ENCODE measurements around the gene PITX1. TPM values are rescaled to one million over a fixed set of nuclear protein-coding genes. Genes with fewer than 3 reads are reported as not detected.
"Not testable (repeated sequence)": the region's sequence is repeated elsewhere in the genome, so short reads cannot be mapped to it uniquely, and the experiment has no call there.

PITX1 gene
- total RNA-seq, 2 donors from 2014 or later, result 1.3 to 2.4 TPM

DNA sequence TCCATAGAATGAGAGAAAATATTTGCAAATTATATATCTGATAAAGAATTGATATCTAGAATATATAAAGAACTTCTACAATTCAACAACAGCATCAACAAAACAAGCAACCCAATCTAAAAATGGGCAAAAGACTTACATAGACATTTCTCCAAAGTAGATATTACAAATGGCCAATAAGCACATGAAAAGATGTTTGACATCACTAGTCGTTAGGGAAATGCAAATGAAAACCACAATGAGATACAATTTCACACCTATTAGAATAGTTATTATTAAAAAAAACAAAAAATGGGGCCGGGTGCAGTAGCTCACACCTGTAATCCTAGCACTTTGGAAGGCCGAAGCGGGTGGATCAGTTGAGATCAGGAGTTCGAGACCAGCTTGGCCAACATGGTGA, 41.9 kb downstream of the PITX1 start:
- no peak overlapping the region for H3K27ac ChIP-seq (ENCODE audit: low read depth, low read length)
- H3K9me3 Mint-ChIP-seq, result peaks cover 18% of the 10 kb centered on the region
- 94 to 96% methylated on average over 4 to 5 of the region's 5 CpGs for WGBS, 2 experiments (ENCODE audit: insufficient coverage in 1 of 2, insufficient read length in 1 of 2)
- H3K27me3 Mint-ChIP-seq (ENCODE audit: insufficient read depth), result no peaks in the 10 kb centered on the region
- H3K27me3 ChIP-seq (ENCODE audit: control insufficient read depth, insufficient read depth, low read length, poor library complexity, severe bottlenecking), result no peaks in the 10 kb centered on the region
- TF ChIP-seq, protein P1, sequence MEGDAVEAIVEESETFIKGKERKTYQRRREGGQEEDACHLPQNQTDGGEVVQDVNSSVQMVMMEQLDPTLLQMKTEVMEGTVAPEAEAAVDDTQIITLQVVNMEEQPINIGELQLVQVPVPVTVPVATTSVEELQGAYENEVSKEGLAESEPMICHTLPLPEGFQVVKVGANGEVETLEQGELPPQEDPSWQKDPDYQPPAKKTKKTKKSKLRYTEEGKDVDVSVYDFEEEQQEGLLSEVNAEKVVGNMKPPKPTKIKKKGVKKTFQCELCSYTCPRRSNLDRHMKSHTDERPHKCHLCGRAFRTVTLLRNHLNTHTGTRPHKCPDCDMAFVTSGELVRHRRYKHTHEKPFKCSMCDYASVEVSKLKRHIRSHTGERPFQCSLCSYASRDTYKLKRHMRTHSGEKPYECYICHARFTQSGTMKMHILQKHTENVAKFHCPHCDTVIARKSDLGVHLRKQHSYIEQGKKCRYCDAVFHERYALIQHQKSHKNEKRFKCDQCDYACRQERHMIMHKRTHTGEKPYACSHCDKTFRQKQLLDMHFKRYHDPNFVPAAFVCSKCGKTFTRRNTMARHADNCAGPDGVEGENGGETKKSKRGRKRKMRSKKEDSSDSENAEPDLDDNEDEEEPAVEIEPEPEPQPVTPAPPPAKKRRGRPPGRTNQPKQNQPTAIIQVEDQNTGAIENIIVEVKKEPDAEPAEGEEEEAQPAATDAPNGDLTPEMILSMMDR (conservative IDR thresholded peaks at IDR 0.05), result no peak
- H3K36me3 Mint-ChIP-seq (ENCODE audit: low read depth), result peaks cover 9% of the 10 kb centered on the region
- no peak overlapping the region for H3K4me3 Mint-ChIP-seq
- H3K36me3 ChIP-seq (ENCODE audit: control insufficient read depth, insufficient read depth, low read length), result no peaks in the 10 kb centered on the region
- no peak overlapping the region for H3K9ac ChIP-seq (ENCODE audit: extremely low read depth, low read length, poor library complexity, severe bottlenecking)
- peaks cover 28% of the 10 kb centered on the region for H3K9me3 ChIP-seq (ENCODE audit: control insufficient read depth, low read length)
- DNase-seq, result no peak
- peaks cover 13% of the 10 kb centered on the region for H3K4me1 ChIP-seq (ENCODE audit: control insufficient read depth, insufficient read depth, low read length)
- H3K4me3 ChIP-seq (ENCODE audit: low read length), result no peak overlapping the region
- peaks cover 42% of the 10 kb centered on the region for H3K4me1 Mint-ChIP-seq
- no peak overlapping the region for H3K27ac Mint-ChIP-seq

DNA sequence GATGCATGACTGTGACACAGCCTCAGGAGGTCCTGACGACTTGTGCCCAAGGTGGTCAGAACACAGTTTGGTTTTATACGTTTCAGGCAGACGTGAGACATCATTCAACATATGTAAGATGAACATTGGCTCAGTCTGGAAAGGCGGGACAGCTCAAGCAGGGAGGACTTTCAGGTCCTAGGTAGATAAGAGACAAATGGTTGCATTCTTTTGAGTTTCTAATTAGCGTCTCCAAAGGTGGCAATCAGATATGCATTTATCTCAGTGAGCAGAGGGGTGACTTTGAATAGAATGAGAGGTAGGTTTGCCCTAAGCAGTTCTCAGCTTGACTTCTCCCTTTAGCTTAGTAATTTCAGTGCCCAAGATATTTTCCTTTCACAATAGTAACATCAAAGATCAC, 43.8 kb downstream of the PITX1 start:
- H3K27ac Mint-ChIP-seq, result peak overlapping the region; percentile 67
- not testable (repeated sequence) for H3K27me3 ChIP-seq (ENCODE audit: control insufficient read depth, insufficient read depth, low read length, poor library complexity, severe bottlenecking); H3K9ac ChIP-seq (ENCODE audit: extremely low read depth, low read length, poor library complexity, severe bottlenecking); H3K27ac ChIP-seq (ENCODE audit: low read depth, low read length); H3K36me3 Mint-ChIP-seq (ENCODE audit: low read depth); H3K36me3 ChIP-seq (ENCODE audit: control insufficient read depth, insufficient read depth, low read length); DNase-seq; H3K27me3 Mint-ChIP-seq (ENCODE audit: insufficient read depth)
- peaks cover 13% of the 10 kb centered on the region for H3K4me1 ChIP-seq (ENCODE audit: control insufficient read depth, insufficient read depth, low read length)
- peaks cover 35% of the 10 kb centered on the region for H3K9me3 ChIP-seq (ENCODE audit: control insufficient read depth, low read length)
- peak overlapping the region; percentile 11 for H3K4me3 Mint-ChIP-seq
- peaks cover 35% of the 10 kb centered on the region for H3K4me1 Mint-ChIP-seq
- H3K4me3 ChIP-seq (ENCODE audit: low read length), result peak overlapping the region; percentile 62
- WGBS, 2 experiments (ENCODE audit: insufficient coverage in 1 of 2, insufficient read length in 1 of 2), result 14 to 36% methylated on average over 3 to 5 of the region's 5 CpGs
- peaks cover 19% of the 10 kb centered on the region for H3K9me3 Mint-ChIP-seq

DNA sequence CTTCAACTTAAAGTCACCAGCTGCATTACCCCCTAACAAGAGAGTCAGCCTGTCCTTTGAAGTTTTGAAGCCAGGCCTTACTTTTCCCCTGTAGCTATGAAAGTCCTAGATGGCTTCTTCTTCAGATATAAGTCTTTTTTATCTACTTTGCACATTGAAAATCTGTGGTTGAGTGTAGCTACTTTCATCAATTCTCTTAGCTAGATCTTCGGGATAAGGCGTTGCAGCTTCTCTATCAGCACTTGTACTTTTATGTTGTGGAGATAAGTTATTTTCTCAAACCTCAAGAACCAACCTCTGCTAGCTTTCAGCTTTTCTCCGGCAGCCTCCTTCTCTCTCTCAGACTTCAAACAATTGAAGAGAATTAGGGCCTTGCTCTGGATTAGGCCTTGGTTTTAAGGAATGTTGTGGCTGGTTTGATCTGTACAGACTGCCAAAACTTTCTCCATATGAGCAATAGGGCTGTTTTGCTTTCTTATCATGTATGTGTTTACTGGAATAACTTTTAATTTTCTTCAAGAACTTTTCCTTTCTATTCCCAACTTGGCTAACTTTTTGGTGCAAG, 44.7 kb downstream of the PITX1 start:
- no peaks in the 10 kb centered on the region for H3K36me3 ChIP-seq (ENCODE audit: control insufficient read depth, insufficient read depth, low read length)
- Mint-ChIP-seq H3K9me3 (peaks cover 27% of the 10 kb centered on the region), H3K36me3 (ENCODE audit: low read depth) (peaks cover 9% of the 10 kb centered on the region), H3K4me1 (peaks cover 28% of the 10 kb centered on the region), H3K27me3 (ENCODE audit: insufficient read depth) (no peaks in the 10 kb centered on the region), H3K4me3 (no peak overlapping the region), H3K27ac (peak overlapping the region; percentile 67)
- DNase-seq, result no peak
- no peak overlapping the region for H3K9ac ChIP-seq (ENCODE audit: extremely low read depth, low read length, poor library complexity, severe bottlenecking)
- peaks cover 43% of the 10 kb centered on the region for H3K9me3 ChIP-seq (ENCODE audit: control insufficient read depth, low read length)
- TF ChIP-seq, protein P1 (conservative IDR thresholded peaks at IDR 0.05), result no peak
- WGBS, 2 experiments (ENCODE audit: insufficient coverage in 1 of 2, insufficient read length in 1 of 2), result 67% methylated on average over 1 of the region's 3 CpGs; no CpG with 5 or more reads in 1 of the 2 experiments
- H3K27me3 ChIP-seq (ENCODE audit: control insufficient read depth, insufficient read depth, low read length, poor library complexity, severe bottlenecking), result no peaks in the 10 kb centered on the region
- H3K27ac ChIP-seq (ENCODE audit: low read depth, low read length), result no peak overlapping the region
- H3K4me3 ChIP-seq (ENCODE audit: low read length), result peak overlapping the region; percentile 62
- peaks cover 13% of the 10 kb centered on the region for H3K4me1 ChIP-seq (ENCODE audit: control insufficient read depth, insufficient read depth, low read length)

DNA sequence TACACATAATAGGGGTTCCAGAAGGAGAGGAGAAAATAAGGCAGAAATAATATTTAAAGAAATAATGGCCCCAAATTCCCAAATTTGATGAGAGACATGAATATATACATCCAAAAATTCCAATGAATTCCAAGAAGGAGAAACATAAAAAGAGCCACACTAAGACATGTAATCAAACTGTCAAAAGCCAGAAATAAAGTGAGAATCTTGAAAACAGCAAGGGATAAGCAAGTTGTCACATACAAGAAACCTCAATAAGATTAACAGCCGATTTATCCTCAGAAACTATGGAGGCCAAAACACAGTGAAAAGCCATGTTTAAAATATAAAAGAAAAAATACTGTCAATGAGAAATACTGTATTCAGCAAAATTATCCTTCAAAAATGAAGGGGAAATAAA, 51.8 kb downstream of the PITX1 start:
- Mint-ChIP-seq H3K27ac (no peak overlapping the region), H3K4me3 (no peak overlapping the region), H3K27me3 (ENCODE audit: insufficient read depth) (peaks cover 2% of the 10 kb centered on the region), H3K36me3 (ENCODE audit: low read depth) (peaks cover 28% of the 10 kb centered on the region), H3K4me1 (no peaks in the 10 kb centered on the region), H3K9me3 (peaks cover 73% of the 10 kb centered on the region)
- no CpG with 5 or more reads among the region's 1 CpG for WGBS, 2 experiments (ENCODE audit: insufficient coverage in 1 of 2, insufficient read length in 1 of 2)
- Histone ChIP-seq H3K4me3 (ENCODE audit: low read length) (peak overlapping the region; percentile 46), H3K4me1 (ENCODE audit: control insufficient read depth, insufficient read depth, low read length) (no peaks in the 10 kb centered on the region), H3K27me3 (ENCODE audit: control insufficient read depth, insufficient read depth, low read length, poor library complexity, severe bottlenecking) (no peaks in the 10 kb centered on the region), H3K9ac (ENCODE audit: extremely low read depth, low read length, poor library complexity, severe bottlenecking) (no peak overlapping the region), H3K9me3 (ENCODE audit: control insufficient read depth, low read length) (peaks cover 78% of the 10 kb centered on the region), H3K27ac (ENCODE audit: low read depth, low read length) (no peak overlapping the region), H3K36me3 (ENCODE audit: control insufficient read depth, insufficient read depth, low read length) (no peaks in the 10 kb centered on the region)
- TF ChIP-seq, protein P1 (conservative IDR thresholded peaks at IDR 0.05), result no peak
- no peak for DNase-seq

Data from endodermal cell (in vitro differentiated cells).